ENCODE measurements around the gene PLVAP. TPM values are rescaled to one million over a fixed set of nuclear protein-coding genes. Genes with fewer than 3 reads are reported as not detected.

PLVAP gene
- total and polyA plus RNA-seq, 11 donors, result 7.1 to 52.8 (median 24.5) TPM

- Histone ChIP-seq H3K4me3 (no peak overlapping the region), H3K27ac (no peak overlapping the region), H3K4me1 (peaks cover 0 to 23% (median 10%) of the 10 kb centered on the region in 12 donors), H3K36me3 (peaks cover 0 to 11% (median 0%) of the 10 kb centered on the region in 9 donors), H3K27me3 (no peaks in the 10 kb centered on the region), H3K9me3 (no peaks in the 10 kb centered on the region)
- ATAC-seq, result no peak
- TF ChIP-seq CTCF (IDR thresholded peaks at IDR 0.05), result no peak
- no peak for TF ChIP-seq POLR2A (IDR thresholded peaks at IDR 0.05)
- intact Hi-C loops (cut with DNase I), result loop anchor here in 1 of 10 donors (5.0 kb wide), 1 partner anchor 40 kb away; the partner anchor contains the start of gene NXNL1
- 95 to 99% (median 97%) methylated on average over 4 of the region's 4 CpGs for WGBS, 4 donors
- DNase-seq, result no peak
Measured at GRCh38 chr19:17421942-17422341, 44.8 kb upstream of the PLVAP start.

GRCh38 chr19:17420475-17420924 is 43.4 kb upstream of the PLVAP start:
- H3K4me1 ChIP-seq, result peaks cover 0 to 23% (median 10%) of the 10 kb centered on the region in 12 donors
- TF ChIP-seq CTCF (IDR thresholded peaks at IDR 0.05) (peak in 3 of 12 donors; percentile 11 to 16 (median 14)), POLR2A (IDR thresholded peaks at IDR 0.05) (no peak)
- intact Hi-C loops (cut with DNase I), result loop anchor here in 1 of 10 donors (5.0 kb wide), 1 partner anchor 42 kb away; the partner anchor contains the start of gene NXNL1
- H3K36me3 ChIP-seq, result peaks cover 0 to 11% (median 0%) of the 10 kb centered on the region in 9 donors
- peak in 3 of 5 donors; percentile 35 to 52 (median 40) for DNase-seq
- 4 to 8% (median 5%) methylated on average over 16 to 25 of the region's 25 CpGs for WGBS, 4 donors
- H3K27me3 ChIP-seq, result no peaks in the 10 kb centered on the region
- peak overlapping the region; percentile 46 to 98 (median 88) for H3K4me3 ChIP-seq
- H3K9me3 ChIP-seq, result no peaks in the 10 kb centered on the region
- peak in 3 of 4 donors; percentile 17 to 41 (median 27) for ATAC-seq
- peak overlapping the region in 10 of 12 donors; percentile 45 to 86 (median 79) for H3K27ac ChIP-seq

GRCh38 chr19:17419621-17420474 is 42.7 kb upstream of the PLVAP start, which contains the start of gene MVB12A:
Gene MVB12A (plus strand): TSS chr19:17420047. CDS start chr19:17420136, 89 bp downstream.
- intact Hi-C loops (cut with DNase I), result loop anchor here in 2 of 10 donors (1.0 to 5.0 kb wide), 2 partner anchors 42 to 49 kb away; partner anchors contain the start of gene NXNL1 (in 1 of the 2)
- DNase-seq (peak; percentile 98 to 99 (median 98)), ATAC-seq (peak; percentile 95 to 99 (median 98))
- no peaks in the 10 kb centered on the region for H3K9me3 ChIP-seq
- peak within 1 kb of the TSS in 11 of 12 donors; percentile 61 to 90 (median 83) for H3K27ac ChIP-seq
- H3K4me1 ChIP-seq, result peaks cover 0 to 20% (median 9%) of the 10 kb centered on the region in 12 donors
- WGBS, 4 donors, result 0 to 3% (median 1%) methylated on average over 6 to 85 of the region's 85 CpGs
- peak in 1 of 2 donors; percentile 60 for TF ChIP-seq POLR2A (IDR thresholded peaks at IDR 0.05)
- TF ChIP-seq CTCF (IDR thresholded peaks at IDR 0.05), result no peak
- peak within 1 kb of the TSS; percentile 46 to 98 (median 88) for H3K4me3 ChIP-seq
- H3K27me3 ChIP-seq, result no peaks in the 10 kb centered on the region
- peaks cover 0 to 11% (median 1%) of the 10 kb centered on the region in 9 donors for H3K36me3 ChIP-seq
